OCI-LY3 (cell line): ENCODE results near the gene LRRC73.
"Not testable (repeated sequence)": the region's sequence is repeated elsewhere in the genome, so short reads cannot be mapped to it uniquely, and the experiment has no call there.

Experiments used
- CTCF ChIP-seq: fragments of 200-600, 300-600 bp; sonication (generic); IDR thresholded peaks from 2 replicates; pipeline ENCODE4 v1.5.1; 2014; ENCODE audit warnings: antibody characterized with exemption, low read length, low read depth
- EZH2phosphoT487 ChIP-seq: fragments of 200-600 bp; shearing (Covaris generic); IDR thresholded peaks from 2 replicates; pipeline ENCODE4 v1.6.1; 2018; ENCODE audit warnings: antibody characterized with exemption, mixed run types, low read depth

- TF ChIP-seq CTCF, EZH2phosphoT487: not testable (repeated sequence)
These were observed 29.3 kb upstream of the LRRC73 start for GRCh38 chr6:43539409-43539808.
